Measurements from ENCODE around the gene BPGM. TPM values are rescaled to one million over a fixed set of nuclear protein-coding genes. Genes with fewer than 3 reads are reported as not detected.

BPGM gene
- total and polyA plus RNA-seq, 2 experiments from 2014 or later, result 25.0 to 25.7 TPM

DNA sequence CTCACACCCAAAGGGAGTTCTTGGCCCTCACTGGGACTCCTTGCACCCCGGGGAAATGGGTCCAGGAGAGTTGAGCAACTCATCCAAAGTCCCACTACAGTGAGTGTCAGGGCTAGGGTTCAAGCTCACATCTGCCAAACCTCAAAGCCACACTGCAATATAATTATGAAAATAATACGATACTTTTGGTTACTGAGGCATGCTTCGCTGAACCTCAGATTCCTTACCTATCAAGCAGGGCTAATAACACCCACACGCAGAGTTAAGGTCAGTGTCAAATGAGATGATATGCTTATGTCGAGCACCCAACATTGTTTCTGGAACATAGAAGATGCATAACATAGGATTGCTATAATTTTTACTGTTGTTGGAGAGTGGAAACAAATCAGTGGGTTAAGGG is 58.2 kb downstream of the BPGM start:
- Histone ChIP-seq H3K9me2 (replicated peaks; ENCODE audit: insufficient read depth) (no peaks in the 10 kb centered on the region), H3K27ac (no peak overlapping the region), H3K4me3 (no peak overlapping the region), H3K4me1 (ENCODE audit: insufficient read depth) (no peaks in the 10 kb centered on the region), H3K36me3 (replicated peaks; ENCODE audit: insufficient read depth, low read depth) (no peaks in the 10 kb centered on the region), H3K4me2 (no peak overlapping the region), H2AFZ (no peak overlapping the region), H3K9me3 (ENCODE audit: low read depth) (no peaks in the 10 kb centered on the region), H3K27me3 (no peaks in the 10 kb centered on the region), H3K79me2 (no peaks in the 10 kb centered on the region), H4K20me1 (ENCODE audit: insufficient read depth, poor library complexity, severe bottlenecking) (no peaks in the 10 kb centered on the region)
- DNase-seq (ENCODE audit: low spot score), result no peak
- WGBS (ENCODE audit: low lambda C conversion rate, missing lambda C conversion rate), result 95% methylated on average over 5 of the region's 5 CpGs
- TF ChIP-seq, protein P1, sequence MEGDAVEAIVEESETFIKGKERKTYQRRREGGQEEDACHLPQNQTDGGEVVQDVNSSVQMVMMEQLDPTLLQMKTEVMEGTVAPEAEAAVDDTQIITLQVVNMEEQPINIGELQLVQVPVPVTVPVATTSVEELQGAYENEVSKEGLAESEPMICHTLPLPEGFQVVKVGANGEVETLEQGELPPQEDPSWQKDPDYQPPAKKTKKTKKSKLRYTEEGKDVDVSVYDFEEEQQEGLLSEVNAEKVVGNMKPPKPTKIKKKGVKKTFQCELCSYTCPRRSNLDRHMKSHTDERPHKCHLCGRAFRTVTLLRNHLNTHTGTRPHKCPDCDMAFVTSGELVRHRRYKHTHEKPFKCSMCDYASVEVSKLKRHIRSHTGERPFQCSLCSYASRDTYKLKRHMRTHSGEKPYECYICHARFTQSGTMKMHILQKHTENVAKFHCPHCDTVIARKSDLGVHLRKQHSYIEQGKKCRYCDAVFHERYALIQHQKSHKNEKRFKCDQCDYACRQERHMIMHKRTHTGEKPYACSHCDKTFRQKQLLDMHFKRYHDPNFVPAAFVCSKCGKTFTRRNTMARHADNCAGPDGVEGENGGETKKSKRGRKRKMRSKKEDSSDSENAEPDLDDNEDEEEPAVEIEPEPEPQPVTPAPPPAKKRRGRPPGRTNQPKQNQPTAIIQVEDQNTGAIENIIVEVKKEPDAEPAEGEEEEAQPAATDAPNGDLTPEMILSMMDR (IDR thresholded peaks at IDR 0.05; ENCODE audit: poor library complexity), result no peak
- TF ChIP-seq EZH2 (IDR thresholded peaks at IDR 0.05; ENCODE audit: borderline replicate concordance) (no peak), EZH2phosphoT487 (IDR thresholded peaks at IDR 0.05; ENCODE audit: low read depth, severe bottlenecking, unreplicated experiment) (no peak)

DNA sequence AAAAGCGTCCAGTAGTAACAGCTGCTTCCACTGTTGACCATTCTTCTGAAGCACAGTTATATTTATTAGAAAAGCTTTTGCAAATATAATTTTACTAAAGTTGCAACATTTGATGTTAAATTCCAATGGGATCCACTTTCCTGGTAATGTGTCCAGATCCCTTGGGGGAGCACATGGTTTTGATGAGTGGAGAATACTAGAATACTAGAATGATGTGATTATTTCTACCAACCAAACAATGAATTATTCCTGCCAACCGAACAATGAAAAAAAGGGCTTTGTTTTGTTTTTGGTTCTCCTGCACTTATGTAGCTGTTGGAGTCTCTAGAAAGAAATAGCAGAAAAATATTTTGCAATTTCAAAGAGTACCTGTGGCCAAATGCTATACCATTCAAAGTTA is 59.1 kb downstream of the BPGM start:
- H3K27ac ChIP-seq, result no peak overlapping the region
- no peak for DNase-seq (ENCODE audit: low spot score)
- H3K27me3 ChIP-seq, result no peaks in the 10 kb centered on the region

DNA sequence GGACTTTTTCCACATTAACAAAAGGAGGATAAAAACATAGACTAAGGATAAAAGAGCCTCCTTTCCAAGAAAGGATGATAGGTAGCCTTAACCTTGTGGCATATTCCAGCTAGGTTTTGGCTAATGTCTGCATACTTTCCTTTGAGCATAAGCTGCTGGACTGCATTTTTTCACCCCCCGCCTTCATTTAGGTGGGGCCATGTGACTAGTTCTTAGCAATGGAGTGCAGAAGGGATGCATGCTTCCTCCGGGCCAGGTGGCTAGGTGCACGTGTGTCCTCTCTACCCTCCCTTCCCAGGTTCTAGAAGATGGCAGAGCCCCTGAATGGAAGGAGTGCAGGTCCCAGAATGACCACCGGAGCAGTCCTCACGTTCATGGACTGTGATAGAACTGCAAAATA is 59.8 kb downstream of the BPGM start:
- no peaks in the 10 kb centered on the region for H3K9me2 ChIP-seq (replicated peaks; ENCODE audit: insufficient read depth)
- no peaks in the 10 kb centered on the region for H3K36me3 ChIP-seq (replicated peaks; ENCODE audit: insufficient read depth, low read depth)
- 71% methylated on average over 5 of the region's 5 CpGs for WGBS (ENCODE audit: low lambda C conversion rate, missing lambda C conversion rate)
- H3K9me3 ChIP-seq (ENCODE audit: low read depth), result no peaks in the 10 kb centered on the region
- no peak for DNase-seq (ENCODE audit: low spot score)
- H3K4me2 ChIP-seq, result no peak overlapping the region
- H3K79me2 ChIP-seq, result no peaks in the 10 kb centered on the region
- no peak overlapping the region for H2AFZ ChIP-seq
- TF ChIP-seq EZH2 (IDR thresholded peaks at IDR 0.05; ENCODE audit: borderline replicate concordance), result no peak
- TF ChIP-seq, protein P1 (IDR thresholded peaks at IDR 0.05; ENCODE audit: poor library complexity), result no peak
- no peak for TF ChIP-seq EZH2phosphoT487 (IDR thresholded peaks at IDR 0.05; ENCODE audit: low read depth, severe bottlenecking, unreplicated experiment)
- peaks cover 10% of the 10 kb centered on the region for H3K4me1 ChIP-seq (ENCODE audit: insufficient read depth)
- H3K27ac ChIP-seq, result no peak overlapping the region
- no peak overlapping the region for H3K4me3 ChIP-seq
- H3K27me3 ChIP-seq, result no peaks in the 10 kb centered on the region
- no peaks in the 10 kb centered on the region for H4K20me1 ChIP-seq (ENCODE audit: insufficient read depth, poor library complexity, severe bottlenecking)

More for the DNA sequence above, 59.1 kb downstream of the BPGM start:
- Histone ChIP-seq H3K4me1 (ENCODE audit: insufficient read depth) (peaks cover 3% of the 10 kb centered on the region), H4K20me1 (ENCODE audit: insufficient read depth, poor library complexity, severe bottlenecking) (no peaks in the 10 kb centered on the region), H3K79me2 (no peaks in the 10 kb centered on the region), H3K4me2 (no peak overlapping the region), H2AFZ (no peak overlapping the region), H3K9me2 (replicated peaks; ENCODE audit: insufficient read depth) (no peaks in the 10 kb centered on the region), H3K4me3 (no peak overlapping the region), H3K9me3 (ENCODE audit: low read depth) (no peaks in the 10 kb centered on the region), H3K36me3 (replicated peaks; ENCODE audit: insufficient read depth, low read depth) (no peaks in the 10 kb centered on the region)
- 68% methylated on average over 2 of the region's 2 CpGs for WGBS (ENCODE audit: low lambda C conversion rate, missing lambda C conversion rate)
- TF ChIP-seq EZH2phosphoT487 (IDR thresholded peaks at IDR 0.05; ENCODE audit: low read depth, severe bottlenecking, unreplicated experiment) (no peak), EZH2 (IDR thresholded peaks at IDR 0.05; ENCODE audit: borderline replicate concordance) (no peak)
- TF ChIP-seq, protein P1 (IDR thresholded peaks at IDR 0.05; ENCODE audit: poor library complexity), result no peak

Data from hepatocyte (in vitro differentiated cells).